Central memory CD4-positive, alpha-beta T cell (primary cell): ENCODE results near the gene TIMP2.
"Not testable (repeated sequence)": the region's sequence is repeated elsewhere in the genome, so short reads cannot be mapped to it uniquely, and the experiment has no call there.

ENCODE experiments used
- DNase-seq: peaks from one replicate; pipeline ENCODE4 v3.0.0; 2022

Gene TIMP2

GRCh38 chr17:78929908-78930775, 5.0 kb upstream of the TIMP2 start:
- no peak for DNase-seq

GRCh38 chr17:78925662-78926555, 722 bp upstream of the TIMP2 start:
- DNase-seq = no peak

GRCh38 chr17:78924481-78925151, 571 bp downstream of the TIMP2 start:
- DNase-seq = no peak

- DNase-seq = peak; percentile 41
Measured at GRCh38 chr17:78923660-78924453, 1.3 kb downstream of the TIMP2 start.

GRCh38 chr17:78922816-78923498, 2.2 kb downstream of the TIMP2 start:
- no peak for DNase-seq

DNA sequence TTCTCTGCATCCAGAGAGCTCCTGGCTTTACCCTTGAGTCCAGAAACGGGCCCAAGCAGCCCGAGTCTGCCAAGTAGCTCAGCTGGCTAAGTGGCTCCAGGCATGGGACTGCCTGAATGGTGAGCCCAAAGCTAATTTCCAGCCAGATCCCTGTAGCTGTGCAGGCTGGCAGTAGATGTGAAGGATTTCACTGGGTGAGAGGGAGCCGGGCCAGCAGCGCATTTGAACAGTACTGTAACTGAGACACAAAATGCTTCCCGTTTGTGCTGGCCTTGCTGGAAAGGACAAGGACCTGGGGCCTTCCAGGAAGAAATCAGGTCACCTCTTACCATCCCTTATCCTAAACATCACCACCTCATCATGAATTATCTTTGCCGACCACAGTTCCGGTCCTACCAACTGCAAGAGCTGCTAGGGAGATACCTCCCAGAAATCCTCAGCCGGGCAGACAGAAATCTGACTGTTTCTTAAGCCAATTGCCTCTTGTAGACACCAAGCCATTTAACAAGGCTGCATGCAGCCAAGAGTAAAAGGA, 3.7 kb downstream of the TIMP2 start:
- DNase-seq = no peak

DNA sequence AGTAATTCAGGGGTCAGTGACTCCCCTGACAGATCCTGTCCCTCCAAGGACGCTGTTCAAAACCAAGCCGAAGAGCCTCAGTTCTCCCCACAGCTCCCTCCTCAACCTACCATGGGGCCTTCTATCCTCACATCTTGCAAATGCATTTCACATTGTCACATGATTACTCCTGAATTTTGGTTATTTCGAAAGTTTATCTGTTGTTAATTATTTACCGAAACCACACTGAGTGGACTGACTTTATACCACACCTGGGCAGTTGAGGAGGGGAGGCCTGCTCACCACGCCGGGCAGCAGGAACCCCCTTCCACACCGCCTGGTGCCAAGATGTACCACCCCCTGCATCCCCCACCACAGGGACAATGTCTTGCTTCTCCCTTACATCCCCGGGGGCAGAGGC, 4.7 kb downstream of the TIMP2 start:
- DNase-seq = no peak

DNA sequence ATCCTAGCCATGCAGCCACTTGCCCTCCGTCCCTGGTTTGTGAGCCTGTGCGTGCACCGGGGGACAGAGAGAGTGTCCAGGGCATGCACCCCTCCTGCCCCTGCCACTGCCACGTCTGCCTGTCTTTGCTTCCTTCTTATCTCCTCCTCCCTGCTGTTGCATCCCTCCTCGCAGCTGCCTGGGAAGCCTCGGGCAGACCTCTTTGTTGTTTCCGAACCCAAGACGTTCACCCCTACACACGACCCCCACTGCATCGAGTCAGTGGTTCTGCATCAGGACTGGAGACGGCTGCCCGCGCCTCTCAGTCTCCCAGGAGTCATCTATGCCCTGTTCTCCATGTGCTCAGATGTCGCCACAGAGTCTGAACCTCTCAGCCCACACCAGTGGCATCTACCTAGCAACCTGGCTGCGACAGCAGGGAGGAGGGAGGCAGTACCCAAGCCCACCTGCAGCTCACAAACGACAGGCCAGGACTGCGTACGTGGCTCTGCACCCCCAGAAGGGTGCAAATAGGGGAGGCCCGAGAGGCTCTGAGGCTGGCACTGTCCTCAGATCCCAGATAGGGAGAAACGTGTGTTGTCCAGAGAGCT, 5.2 kb downstream of the TIMP2 start:
- no peak for DNase-seq

GRCh38 chr17:78918979-78919378, 6.2 kb downstream of the TIMP2 start:
- DNase-seq = no peak

DNA sequence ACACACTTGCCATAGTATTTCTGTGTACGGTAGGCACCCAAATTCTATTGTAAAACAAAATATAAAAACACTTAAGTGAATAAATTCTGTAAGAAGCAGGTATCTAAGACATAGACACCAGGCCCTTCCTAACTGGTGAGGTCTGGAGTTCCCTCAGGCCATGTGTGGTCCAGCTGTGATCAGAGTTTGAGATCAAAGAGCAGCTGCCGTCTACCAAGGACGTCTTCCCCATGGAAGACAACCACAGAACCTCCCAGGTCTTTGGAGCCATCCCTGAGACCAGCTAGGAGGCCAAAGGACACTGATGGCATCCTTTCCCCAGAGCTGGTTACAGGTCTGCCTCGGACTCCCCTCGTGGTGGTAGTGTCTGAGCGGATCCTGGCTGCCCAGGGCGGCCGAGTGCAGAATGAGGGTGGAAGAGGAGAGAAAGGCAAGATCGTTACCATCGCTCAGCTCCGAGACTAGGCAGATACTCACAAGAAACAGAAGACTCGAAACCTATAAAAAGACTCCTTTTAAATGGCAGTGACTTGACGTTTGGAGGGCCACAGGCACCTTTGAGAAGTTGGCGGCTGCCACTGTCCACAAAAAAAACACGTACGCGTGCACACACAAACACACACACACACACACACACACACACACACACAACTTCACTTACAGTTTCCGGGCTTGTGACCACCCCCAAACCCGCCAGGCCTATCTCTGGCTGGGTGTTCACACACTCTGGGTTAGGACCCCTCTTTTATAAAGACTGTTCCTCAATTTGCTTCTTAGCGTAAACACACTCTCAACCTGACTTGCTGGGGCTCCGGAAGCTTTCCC, 7.5 kb downstream of the TIMP2 start:
- DNase-seq = no peak

- DNase-seq = no peak
Measured at GRCh38 chr17:78915872-78916632, 9.1 kb downstream of the TIMP2 start.

- no peak for DNase-seq
Measured at GRCh38 chr17:78913115-78913514, 12.1 kb downstream of the TIMP2 start.

GRCh38 chr17:78912082-78912481, 13.1 kb downstream of the TIMP2 start:
- DNase-seq = no peak

DNA sequence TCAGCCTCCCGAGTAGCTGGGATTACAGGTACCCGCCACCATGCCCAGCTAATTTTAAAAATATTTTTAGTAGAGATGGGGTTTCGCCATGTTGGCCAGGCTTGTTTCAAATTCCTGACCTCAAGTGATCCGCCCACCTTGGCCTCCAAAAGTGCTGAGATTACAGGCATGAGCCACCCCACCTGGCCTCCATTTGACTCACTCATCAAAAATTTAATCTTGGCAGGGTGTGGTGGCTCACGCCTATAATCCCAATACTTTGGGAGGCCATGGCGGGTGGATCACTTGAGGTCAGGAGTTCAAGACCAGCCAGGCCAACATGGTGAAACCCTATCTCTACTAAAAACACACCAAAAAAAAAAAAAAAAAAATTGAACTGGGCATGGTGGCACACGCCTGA, 13.6 kb downstream of the TIMP2 start:
- not testable (repeated sequence) for DNase-seq

DNA sequence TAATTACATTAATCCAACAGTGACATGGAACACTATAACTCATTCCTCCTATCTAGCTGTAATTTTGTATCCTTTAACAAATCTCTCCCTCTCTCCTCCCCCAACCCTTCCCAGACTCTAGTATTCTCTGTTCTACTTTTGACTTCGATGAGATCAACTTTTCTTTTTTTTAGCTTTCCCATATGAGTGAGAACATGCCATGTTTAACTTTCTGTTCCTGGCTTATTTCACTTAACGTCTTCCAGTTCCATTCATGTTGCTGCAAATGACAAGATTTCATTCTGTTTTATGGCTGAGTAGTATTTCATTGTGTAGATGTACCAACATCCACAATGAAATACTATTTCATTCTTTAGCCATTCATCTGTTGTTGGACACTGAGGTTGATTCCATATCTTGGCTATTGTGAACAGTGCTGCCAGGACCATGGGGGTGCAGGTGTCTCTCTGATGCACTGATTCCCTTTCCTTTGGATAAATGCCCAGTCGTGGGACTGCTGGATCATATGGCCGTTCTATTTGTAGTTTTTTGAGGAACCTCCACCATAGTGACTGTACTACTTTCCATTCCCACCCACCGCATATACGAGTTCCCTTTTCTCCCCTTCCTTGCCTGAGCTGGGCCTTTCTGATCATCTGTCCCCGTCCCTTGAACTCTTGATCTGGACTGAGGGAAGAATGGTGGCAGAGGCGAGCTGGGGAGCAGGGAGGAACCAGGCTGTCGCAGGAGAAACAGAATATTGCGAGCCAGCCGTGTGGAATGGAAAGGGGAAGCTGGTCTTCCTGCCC, 14.5 kb downstream of the TIMP2 start:
- no peak for DNase-seq

DNA sequence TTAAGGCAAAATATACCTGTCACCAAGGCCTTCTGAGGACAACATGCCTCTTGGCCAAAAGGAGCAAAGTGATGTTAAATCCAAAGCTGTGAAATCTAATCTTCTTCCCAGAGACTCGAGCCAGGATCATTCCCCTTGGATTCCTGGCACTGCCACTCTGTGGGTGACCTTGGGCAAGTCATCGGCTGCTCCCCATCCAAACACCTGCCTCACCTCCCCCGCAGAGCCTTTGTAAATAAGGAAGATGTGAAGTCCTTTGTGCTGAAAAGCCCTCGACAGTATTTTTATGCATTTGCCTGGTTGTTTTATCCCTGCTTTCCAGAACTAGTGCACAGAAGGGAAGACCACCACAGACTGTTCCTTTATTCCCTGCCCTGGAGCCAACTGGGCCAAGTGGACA, 16.8 kb downstream of the TIMP2 start:
- DNase-seq = no peak

- no peak for DNase-seq
Measured at GRCh38 chr17:78905541-78905940, 19.6 kb downstream of the TIMP2 start.

DNA sequence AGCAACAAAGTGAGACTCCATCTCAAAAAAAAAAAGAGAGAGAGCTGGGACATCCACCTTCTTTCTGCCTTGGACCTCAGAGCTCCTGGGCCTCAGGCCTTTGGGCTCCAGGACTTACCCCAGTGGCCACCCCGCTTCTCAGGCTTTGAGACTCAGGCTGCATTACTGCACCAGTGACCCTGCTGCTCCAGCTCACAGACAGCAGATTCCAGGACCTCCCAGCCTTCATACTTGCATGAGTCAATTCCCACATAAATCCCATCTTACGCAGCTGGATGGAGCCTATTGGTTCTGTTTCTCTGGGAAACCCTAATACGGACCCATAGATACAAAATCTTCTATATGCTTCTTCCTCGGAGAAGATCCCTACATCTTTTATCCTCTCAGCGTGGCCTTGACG, 20.1 kb downstream of the TIMP2 start:
- DNase-seq = no peak

GRCh38 chr17:78904371-78904770, 20.8 kb downstream of the TIMP2 start:
- DNase-seq = no peak
